ENCODE measurements around the gene CANX. TPM values are rescaled to one million over a fixed set of nuclear protein-coding genes. Genes with fewer than 3 reads are reported as not detected.

The CANX gene
- total and polyA plus RNA-seq, 2 donors (not counting 3 experiments of a cell fraction or from before 2014, with no cell fraction given): 193 to 986 TPM

DNA sequence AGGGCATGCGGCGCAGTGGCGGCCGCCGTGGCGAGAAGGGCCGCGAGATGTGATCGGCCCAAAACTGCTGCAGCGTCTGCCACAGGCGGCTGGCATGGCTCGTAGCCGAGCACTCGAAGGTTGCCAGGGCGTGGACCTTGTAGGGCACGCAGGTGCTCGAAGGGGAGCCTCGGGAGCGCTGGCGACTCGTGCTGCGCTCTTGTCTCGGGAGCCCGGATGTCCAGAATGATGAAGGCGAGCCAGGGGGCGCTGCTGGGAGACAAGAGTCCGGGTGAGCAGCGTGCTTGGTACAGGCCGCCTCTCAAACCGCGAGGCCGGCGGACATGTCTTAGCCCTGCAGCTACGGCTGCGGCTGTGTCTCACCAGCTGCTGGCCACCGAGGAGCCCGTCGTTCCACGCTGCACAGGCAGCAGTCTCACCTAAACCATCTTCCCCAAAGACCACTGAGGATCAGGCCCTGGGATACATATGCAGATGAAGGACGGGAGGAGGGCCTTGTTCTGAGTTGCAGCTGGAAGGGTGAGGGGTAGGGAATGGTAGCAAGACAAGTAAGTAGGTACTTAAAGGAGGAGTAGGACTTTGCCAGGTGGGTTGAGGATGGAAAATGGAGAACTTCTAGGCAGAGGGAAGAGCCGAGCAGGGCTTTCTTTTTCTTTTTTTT, 19.6 kb upstream of the CANX start:
- no TSS peak for BruUV-seq (replicated peaks)
- Histone ChIP-seq H3K4me3 (replicated peaks in 1 of 3; ENCODE audit: insufficient read depth in 1 of 3, low read depth in 1 of 3, low read length in 3 of 3) (peak overlapping the region in 2 of 3 experiments; percentile 1 to 63), H3K9me3 (replicated peaks; ENCODE audit: control insufficient read depth, insufficient read depth, low read length) (no peaks in the 10 kb centered on the region), H3K4me2 (ENCODE audit: insufficient read depth, low read length) (peak overlapping the region; percentile 3), H3K9me1 (replicated peaks; ENCODE audit: control insufficient read depth, extremely low read depth, insufficient read depth, low read length) (no peaks in the 10 kb centered on the region), H3K27me3 (ENCODE audit: control insufficient read depth in 2 of 2, insufficient read depth in 2 of 2, low read length in 2 of 2) (no peaks in the 10 kb centered on the region), H3K4me1 (ENCODE audit: control insufficient read depth, extremely low read depth, insufficient read depth, low read length) (no peaks in the 10 kb centered on the region), H3K36me3 (ENCODE audit: control insufficient read depth in 2 of 2, extremely low read depth in 1 of 2, insufficient read depth in 2 of 2, low read length in 2 of 2) (no peaks in the 10 kb centered on the region), H3K27ac (ENCODE audit: insufficient read depth, low read depth, low read length) (no peak overlapping the region), H3K9ac (replicated peaks; ENCODE audit: extremely low read depth, insufficient read depth, low read length) (no peak overlapping the region), H3K79me2 (ENCODE audit: control insufficient read depth, insufficient read depth, low read length) (peaks cover 5% of the 10 kb centered on the region), H2AFZ (ENCODE audit: low read depth, low read length) (peak overlapping the region; percentile 45), H4K20me1 (replicated peaks; ENCODE audit: control insufficient read depth, extremely low read depth, insufficient read depth, low read length) (no peaks in the 10 kb centered on the region)
- peak; percentile 53 for FAIRE-seq
- peak; percentile 65 for DNase-seq (ENCODE audit: low read depth, low spot score)
- POLR2A ChIA-PET: interaction anchor here (1.8 kb wide), 1 partner anchor 55 kb away, joined by 11 read pairs; the partner anchor contains the start of gene HNRNPH1
- intact Hi-C loops (cut with micrococcal nuclease) (loop anchor here (1.0 to 5.0 kb wide), 3 partner anchors 19 to 142 kb away; partner anchors contain the start of genes CANX, RUFY1 and SQSTM1), dilution Hi-C loops (cut with MboI; ENCODE audit: extremely low pct_ligation_motif_present, low sequenced_read_pairs) (no loop called here)
- CTCF ChIA-PET: interaction anchor here (1.6 to 2.3 kb wide), 3 partner anchors 11 to 411 kb away, joined by 3 to 16 read pairs (median 6); no protein-coding TSS in a partner anchor
- TF ChIP-seq EZH2 (IDR thresholded peaks at IDR 0.05; ENCODE audit: borderline replicate concordance, low read depth, low read length, severe bottlenecking): no peak
- TF ChIP-seq, protein P1, sequence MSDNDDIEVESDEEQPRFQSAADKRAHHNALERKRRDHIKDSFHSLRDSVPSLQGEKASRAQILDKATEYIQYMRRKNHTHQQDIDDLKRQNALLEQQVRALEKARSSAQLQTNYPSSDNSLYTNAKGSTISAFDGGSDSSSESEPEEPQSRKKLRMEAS (IDR thresholded peaks at IDR 0.05; ENCODE audit: insufficient read depth, insufficient read length): peak; percentile 67
- TF ChIP-seq, protein P2, sequence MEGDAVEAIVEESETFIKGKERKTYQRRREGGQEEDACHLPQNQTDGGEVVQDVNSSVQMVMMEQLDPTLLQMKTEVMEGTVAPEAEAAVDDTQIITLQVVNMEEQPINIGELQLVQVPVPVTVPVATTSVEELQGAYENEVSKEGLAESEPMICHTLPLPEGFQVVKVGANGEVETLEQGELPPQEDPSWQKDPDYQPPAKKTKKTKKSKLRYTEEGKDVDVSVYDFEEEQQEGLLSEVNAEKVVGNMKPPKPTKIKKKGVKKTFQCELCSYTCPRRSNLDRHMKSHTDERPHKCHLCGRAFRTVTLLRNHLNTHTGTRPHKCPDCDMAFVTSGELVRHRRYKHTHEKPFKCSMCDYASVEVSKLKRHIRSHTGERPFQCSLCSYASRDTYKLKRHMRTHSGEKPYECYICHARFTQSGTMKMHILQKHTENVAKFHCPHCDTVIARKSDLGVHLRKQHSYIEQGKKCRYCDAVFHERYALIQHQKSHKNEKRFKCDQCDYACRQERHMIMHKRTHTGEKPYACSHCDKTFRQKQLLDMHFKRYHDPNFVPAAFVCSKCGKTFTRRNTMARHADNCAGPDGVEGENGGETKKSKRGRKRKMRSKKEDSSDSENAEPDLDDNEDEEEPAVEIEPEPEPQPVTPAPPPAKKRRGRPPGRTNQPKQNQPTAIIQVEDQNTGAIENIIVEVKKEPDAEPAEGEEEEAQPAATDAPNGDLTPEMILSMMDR (IDR thresholded peaks at IDR 0.05; ENCODE audit: extremely low read depth in 1 of 2, insufficient read depth in 1 of 2, low read depth in 1 of 2, low read length in 2 of 2): peak; percentile 41 to 68

Measured in endothelial cell of umbilical vein (primary cell).